Right hindlimb (tissue), 1 donor: Measurements from ENCODE around the gene PLPP1.

ENCODE experiments used
- DNase-seq: peaks from one replicate; pipeline ENCODE4 v3.0.0-alpha.2; 2018

Gene PLPP1

GRCh38 chr5:55502759-55503158, 32.0 kb downstream of the PLPP1 start:
- no peak for DNase-seq

GRCh38 chr5:55498457-55498856, 36.3 kb downstream of the PLPP1 start:
- DNase-seq = no peak

- DNase-seq = no peak
These were observed 37.1 kb downstream of the PLPP1 start for GRCh38 chr5:55497712-55498111.

GRCh38 chr5:55495216-55495615, 39.5 kb downstream of the PLPP1 start:
- DNase-seq = no peak

- DNase-seq = no peak
These were observed 42.3 kb downstream of the PLPP1 start for GRCh38 chr5:55492449-55492848.

- no peak for DNase-seq
These were observed 49.7 kb downstream of the PLPP1 start for GRCh38 chr5:55485073-55485472.

- no peak for DNase-seq
These were observed 50.2 kb downstream of the PLPP1 start for GRCh38 chr5:55484531-55484930.

GRCh38 chr5:55483885-55484284, 50.9 kb downstream of the PLPP1 start:
- no peak for DNase-seq

GRCh38 chr5:55481293-55481855, 53.4 kb downstream of the PLPP1 start:
- peak; percentile 37 for DNase-seq

- no peak for DNase-seq
These were observed 54.0 kb downstream of the PLPP1 start for GRCh38 chr5:55480781-55481180.

- DNase-seq = no peak
These were observed 62.1 kb downstream of the PLPP1 start for GRCh38 chr5:55472642-55473041.

- DNase-seq = no peak
These were observed 63.3 kb downstream of the PLPP1 start for GRCh38 chr5:55471468-55471867.

GRCh38 chr5:55470282-55470681, 64.5 kb downstream of the PLPP1 start:
- DNase-seq = no peak

GRCh38 chr5:55469839-55470238, 64.9 kb downstream of the PLPP1 start:
- DNase-seq = no peak

GRCh38 chr5:55467862-55468551, 66.8 kb downstream of the PLPP1 start:
- no peak for DNase-seq

- DNase-seq = no peak
These were observed 71.2 kb downstream of the PLPP1 start for GRCh38 chr5:55463613-55464012.

- DNase-seq = no peak
These were observed 75.2 kb downstream of the PLPP1 start for GRCh38 chr5:55459572-55459971.

GRCh38 chr5:55456216-55456895, 78.4 kb downstream of the PLPP1 start:
- DNase-seq = no peak

- no peak for DNase-seq
These were observed 80.5 kb downstream of the PLPP1 start for GRCh38 chr5:55454282-55454681.

- DNase-seq = no peak
These were observed 81.6 kb downstream of the PLPP1 start for GRCh38 chr5:55453211-55453610.

- DNase-seq = no peak
These were observed 82.8 kb downstream of the PLPP1 start for GRCh38 chr5:55451976-55452375.

GRCh38 chr5:55450050-55450765, 84.6 kb downstream of the PLPP1 start:
- DNase-seq = no peak

- no peak for DNase-seq
These were observed 88.0 kb downstream of the PLPP1 start for GRCh38 chr5:55446640-55447351.
